ENCODE results near the gene ZNF555.
A peak's percentile ranks its signal among the peaks of the same experiment; 100 is the strongest.

Gene ZNF555

GRCh38 chr19:2850256-2850925 lies 9.1 kb downstream of the ZNF555 start:
- Histone ChIP-seq H2AFZ (ENCODE audit: low read depth, low read length) (no peak overlapping the region), H4K91ac (ENCODE audit: low read length) (no peak overlapping the region), H2BK12ac (ENCODE audit: low read length in 2 of 2) (no peak overlapping the region), H3K27ac (ENCODE audit: low read length, poor library complexity, severe bottlenecking) (no peak overlapping the region), H3K36me3 (ENCODE audit: control insufficient read depth in 1 of 2, insufficient read depth in 2 of 2, low read depth in 1 of 2, low read length in 2 of 2) (peaks cover 31 to 64% of the 10 kb centered on the region in 2 experiments), H3K4me3 (ENCODE audit: insufficient read depth in 1 of 2, low read depth in 1 of 2, low read length in 2 of 2) (peak overlapping the region in 1 of 2 experiments; percentile 28), H3K27me3 (ENCODE audit: control insufficient read depth in 1 of 2, insufficient read depth in 1 of 2, low read length in 2 of 2) (no peaks in the 10 kb centered on the region), H2BK120ac (ENCODE audit: low read depth, low read length) (no peak overlapping the region), H3K9ac (ENCODE audit: low read length) (no peak overlapping the region), H3K18ac (ENCODE audit: low read depth in 1 of 2, low read length in 2 of 2) (no peak overlapping the region), H4K8ac (ENCODE audit: low read length) (no peak overlapping the region), H3K79me1 (replicated peaks; ENCODE audit: low read length, poor library complexity, severe bottlenecking) (peaks cover 30% of the 10 kb centered on the region), H3K9me3 (ENCODE audit: control insufficient read depth, low read length) (peaks cover 84% of the 10 kb centered on the region), H2BK5ac (ENCODE audit: low read depth, low read length, poor library complexity, severe bottlenecking) (no peak overlapping the region), H3K14ac (ENCODE audit: low read length in 2 of 2) (no peak overlapping the region), H2BK15ac (ENCODE audit: low read depth, poor library complexity, severe bottlenecking) (no peak overlapping the region), H2AK5ac (ENCODE audit: low read length, severe bottlenecking) (no peak overlapping the region), H3K4ac (ENCODE audit: low read depth in 1 of 2, low read length in 2 of 2) (no peak overlapping the region), H3K4me1 (ENCODE audit: control insufficient read depth, insufficient read depth, low read depth, low read length) (no peaks in the 10 kb centered on the region), H3K23ac (ENCODE audit: low read length in 2 of 2) (no peak overlapping the region), H3K4me2 (ENCODE audit: low read length, poor library complexity, severe bottlenecking) (no peak overlapping the region)
- 92% methylated on average over 2 of the region's 3 CpGs for WGBS
- DNase-seq, result no peak

DNA sequence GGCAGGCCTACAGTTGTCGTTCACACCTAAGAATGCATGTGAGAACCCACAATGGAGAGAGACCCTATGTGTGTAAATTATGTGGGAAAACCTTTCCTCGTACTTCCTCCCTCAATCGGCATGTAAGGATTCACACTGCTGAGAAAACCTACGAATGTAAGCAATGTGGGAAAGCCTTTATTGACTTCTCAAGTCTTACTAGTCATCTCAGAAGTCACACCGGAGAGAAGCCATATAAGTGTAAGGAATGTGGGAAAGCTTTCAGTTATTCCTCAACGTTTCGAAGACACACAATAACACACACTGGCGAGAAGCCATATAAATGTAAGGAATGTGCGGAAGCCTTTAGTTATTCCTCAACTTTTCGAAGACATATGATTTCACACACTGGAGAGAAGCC lies 11.3 kb downstream of the ZNF555 start:
- DNase-seq, result peak; percentile 8
- peaks cover 20% of the 10 kb centered on the region for H3K79me1 ChIP-seq (replicated peaks; ENCODE audit: low read length, poor library complexity, severe bottlenecking)
- H2AFZ ChIP-seq (ENCODE audit: low read depth, low read length), result no peak overlapping the region

GRCh38 chr19:2853015-2853606 lies 11.8 kb downstream of the ZNF555 start:
- H2AK5ac ChIP-seq (ENCODE audit: low read length, severe bottlenecking), result no peak overlapping the region
- no peak overlapping the region for H2AFZ ChIP-seq (ENCODE audit: low read depth, low read length)
- peaks cover 86% of the 10 kb centered on the region for H3K9me3 ChIP-seq (ENCODE audit: control insufficient read depth, low read length)
- H4K8ac ChIP-seq (ENCODE audit: low read length), result no peak overlapping the region
- H2BK12ac ChIP-seq (ENCODE audit: low read length in 2 of 2), result no peak overlapping the region
- no peaks in the 10 kb centered on the region for H3K27me3 ChIP-seq (ENCODE audit: control insufficient read depth in 1 of 2, insufficient read depth in 1 of 2, low read length in 2 of 2)
- no peak overlapping the region for H3K14ac ChIP-seq (ENCODE audit: low read length in 2 of 2)
- H3K4me1 ChIP-seq (ENCODE audit: control insufficient read depth, insufficient read depth, low read depth, low read length), result no peaks in the 10 kb centered on the region
- H3K4me3 ChIP-seq (ENCODE audit: insufficient read depth in 1 of 2, low read depth in 1 of 2, low read length in 2 of 2), result peak overlapping the region in 1 of 2 experiments; percentile 59
- H2BK15ac ChIP-seq (ENCODE audit: low read depth, poor library complexity, severe bottlenecking), result no peak overlapping the region
- no peak overlapping the region for H3K18ac ChIP-seq (ENCODE audit: low read depth in 1 of 2, low read length in 2 of 2)
- no peak overlapping the region for H3K27ac ChIP-seq (ENCODE audit: low read length, poor library complexity, severe bottlenecking)
- no peak overlapping the region for H3K23ac ChIP-seq (ENCODE audit: low read length in 2 of 2)
- no peak overlapping the region for H3K4me2 ChIP-seq (ENCODE audit: low read length, poor library complexity, severe bottlenecking)
- no peak overlapping the region for H3K9ac ChIP-seq (ENCODE audit: low read length)
- peaks cover 22 to 53% of the 10 kb centered on the region in 2 experiments for H3K36me3 ChIP-seq (ENCODE audit: control insufficient read depth in 1 of 2, insufficient read depth in 2 of 2, low read depth in 1 of 2, low read length in 2 of 2)
- H2BK120ac ChIP-seq (ENCODE audit: low read depth, low read length), result no peak overlapping the region
- peaks cover 17% of the 10 kb centered on the region for H3K79me1 ChIP-seq (replicated peaks; ENCODE audit: low read length, poor library complexity, severe bottlenecking)
- no peak overlapping the region for H4K91ac ChIP-seq (ENCODE audit: low read length)
- 97% methylated on average over 11 of the region's 11 CpGs for WGBS
- H3K4ac ChIP-seq (ENCODE audit: low read depth in 1 of 2, low read length in 2 of 2), result no peak overlapping the region
- no peak overlapping the region for H2BK5ac ChIP-seq (ENCODE audit: low read depth, low read length, poor library complexity, severe bottlenecking)
- DNase-seq, result no peak

More for the DNA sequence above, 11.3 kb downstream of the ZNF555 start:
- H3K27ac ChIP-seq (ENCODE audit: low read length, poor library complexity, severe bottlenecking), result no peak overlapping the region
- H2BK120ac ChIP-seq (ENCODE audit: low read depth, low read length), result no peak overlapping the region
- no peak overlapping the region for H4K8ac ChIP-seq (ENCODE audit: low read length)
- peak overlapping the region in 1 of 2 experiments; percentile 59 for H3K4me3 ChIP-seq (ENCODE audit: insufficient read depth in 1 of 2, low read depth in 1 of 2, low read length in 2 of 2)
- no peaks in the 10 kb centered on the region for H3K27me3 ChIP-seq (ENCODE audit: control insufficient read depth in 1 of 2, insufficient read depth in 1 of 2, low read length in 2 of 2)
- no peak overlapping the region for H4K91ac ChIP-seq (ENCODE audit: low read length)
- no peaks in the 10 kb centered on the region for H3K4me1 ChIP-seq (ENCODE audit: control insufficient read depth, insufficient read depth, low read depth, low read length)
- H3K23ac ChIP-seq (ENCODE audit: low read length in 2 of 2), result no peak overlapping the region
- peaks cover 22 to 53% of the 10 kb centered on the region in 2 experiments for H3K36me3 ChIP-seq (ENCODE audit: control insufficient read depth in 1 of 2, insufficient read depth in 2 of 2, low read depth in 1 of 2, low read length in 2 of 2)
- H2AK5ac ChIP-seq (ENCODE audit: low read length, severe bottlenecking), result no peak overlapping the region
- no peak overlapping the region for H3K18ac ChIP-seq (ENCODE audit: low read depth in 1 of 2, low read length in 2 of 2)
- no peak overlapping the region for H3K14ac ChIP-seq (ENCODE audit: low read length in 2 of 2)
- H3K4ac ChIP-seq (ENCODE audit: low read depth in 1 of 2, low read length in 2 of 2), result no peak overlapping the region
- 98% methylated on average over 9 of the region's 10 CpGs for WGBS
- H3K9me3 ChIP-seq (ENCODE audit: control insufficient read depth, low read length), result peaks cover 84% of the 10 kb centered on the region
- H2BK15ac ChIP-seq (ENCODE audit: low read depth, poor library complexity, severe bottlenecking), result no peak overlapping the region
- no peak overlapping the region for H3K4me2 ChIP-seq (ENCODE audit: low read length, poor library complexity, severe bottlenecking)
- no peak overlapping the region for H3K9ac ChIP-seq (ENCODE audit: low read length)
- H2BK12ac ChIP-seq (ENCODE audit: low read length in 2 of 2), result no peak overlapping the region
- H2BK5ac ChIP-seq (ENCODE audit: low read depth, low read length, poor library complexity, severe bottlenecking), result no peak overlapping the region

DNA sequence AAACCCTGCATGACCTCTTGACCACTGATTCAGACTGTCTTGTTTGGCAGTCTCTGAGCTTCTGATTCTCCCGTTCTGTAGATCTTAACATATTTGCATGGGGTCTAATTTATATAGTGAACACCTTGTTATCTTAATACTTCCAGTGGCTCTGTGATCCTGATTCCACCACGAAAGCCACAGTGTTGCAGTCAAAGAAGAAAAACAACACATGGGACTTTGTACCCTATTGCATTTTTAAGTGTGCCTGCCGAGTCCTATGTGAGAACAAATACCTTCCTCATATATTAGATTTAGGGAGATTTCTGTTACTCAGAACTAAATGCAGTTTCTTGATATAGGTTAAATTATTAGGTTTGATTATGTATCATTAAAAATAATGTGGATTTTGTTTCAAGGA lies 13.6 kb downstream of the ZNF555 start:
- Histone ChIP-seq H2AFZ (ENCODE audit: low read depth, low read length) (no peak overlapping the region), H3K27ac (ENCODE audit: low read length, poor library complexity, severe bottlenecking) (no peak overlapping the region), H3K4me1 (ENCODE audit: control insufficient read depth, insufficient read depth, low read depth, low read length) (no peaks in the 10 kb centered on the region), H2BK12ac (ENCODE audit: low read length in 2 of 2) (no peak overlapping the region), H3K79me1 (replicated peaks; ENCODE audit: low read length, poor library complexity, severe bottlenecking) (peaks cover 9% of the 10 kb centered on the region), H3K36me3 (ENCODE audit: control insufficient read depth in 1 of 2, insufficient read depth in 2 of 2, low read depth in 1 of 2, low read length in 2 of 2) (peaks cover 29 to 51% of the 10 kb centered on the region in 2 experiments), H3K27me3 (ENCODE audit: control insufficient read depth in 1 of 2, insufficient read depth in 1 of 2, low read length in 2 of 2) (no peaks in the 10 kb centered on the region), H4K8ac (ENCODE audit: low read length) (no peak overlapping the region), H3K9me3 (ENCODE audit: control insufficient read depth, low read length) (peaks cover 91% of the 10 kb centered on the region), H2BK15ac (ENCODE audit: low read depth, poor library complexity, severe bottlenecking) (no peak overlapping the region), H3K9ac (ENCODE audit: low read length) (no peak overlapping the region), H3K14ac (ENCODE audit: low read length in 2 of 2) (no peak overlapping the region), H2BK120ac (ENCODE audit: low read depth, low read length) (no peak overlapping the region), H4K91ac (ENCODE audit: low read length) (no peak overlapping the region), H3K4ac (ENCODE audit: low read depth in 1 of 2, low read length in 2 of 2) (no peak overlapping the region), H3K18ac (ENCODE audit: low read depth in 1 of 2, low read length in 2 of 2) (no peak overlapping the region), H3K23ac (ENCODE audit: low read length in 2 of 2) (no peak overlapping the region), H2BK5ac (ENCODE audit: low read depth, low read length, poor library complexity, severe bottlenecking) (no peak overlapping the region), H2AK5ac (ENCODE audit: low read length, severe bottlenecking) (no peak overlapping the region), H3K4me3 (ENCODE audit: insufficient read depth in 1 of 2, low read depth in 1 of 2, low read length in 2 of 2) (peak overlapping the region in 1 of 2 experiments; percentile 59), H3K4me2 (ENCODE audit: low read length, poor library complexity, severe bottlenecking) (no peak overlapping the region)
- WGBS, result 100% methylated on average over 1 of the region's 3 CpGs
- no peak for DNase-seq
